Caco-2 (cell line): ENCODE data around the gene TPTE2. TPM values are rescaled to one million over a fixed set of nuclear protein-coding genes. Genes with fewer than 3 reads are reported as not detected.
"Not testable (repeated sequence)": the region's sequence is repeated elsewhere in the genome, so short reads cannot be mapped to it uniquely, and the experiment has no call there.

Experiments used
- BruUV-seq: library from RNA; stranded (reverse); fragments of 400-500 nt; replicated peaks from 2 replicates; lab custom pipeline; 2021; lab: Mats Ljungman, UMichigan
- CTCF ChIA-PET: fragments of 300-600 bp; sonication (Branson Sonifier 250); formaldehyde crosslinking; loops from one replicate; lab custom pipeline; 2022; ENCODE audit warnings: antibody characterized with exemption; lab: Charles Lee
- POLR2A ChIA-PET: fragments of 300-600 bp; sonication (Branson Sonifier 250); formaldehyde crosslinking; loops from one replicate; lab custom pipeline; 2022; ENCODE audit warnings: antibody characterized with exemption; lab: Charles Lee
- DNase-seq, 2 experiments: peaks; one replicate each; pipeline versions ENCODE4 v3.0.0 to v3.0.0-alpha.2; 2020 to 2022
- H3K27me3 ChIP-seq: replicated peaks from 2 replicates; pipeline ENCODE4 v1.6.0; 2011; ENCODE audit warnings: low read length; ENCODE audit not compliant: control insufficient read depth, insufficient read depth
- H3K36me3 ChIP-seq: 2 replicates; pipeline ENCODE4 v1.5.1; 2011; ENCODE audit warnings: low read length; ENCODE audit not compliant: control insufficient read depth, insufficient read depth
- H3K4me1 ChIP-seq: fragments of 250-450 bp; sonication (Bioruptor Pico); 2 replicates; pipeline ENCODE4 v1.5.1; 2020; ENCODE audit warnings: mild to moderate bottlenecking
- H3K4me3 ChIP-seq: 2 replicates; pipeline ENCODE4 v1.5.1; 2011; ENCODE audit warnings: low read depth, mild to moderate bottlenecking, control low read depth, low read length
- H3K9me3 ChIP-seq: fragments of 250-450 bp; sonication (Bioruptor Pico); 2 replicates; pipeline ENCODE4 v1.5.1; 2020; ENCODE audit warnings: mild to moderate bottlenecking, moderate library complexity
- H3K27ac Mint-ChIP-seq: one replicate; pipeline ENCODE4 v1.8.0; 2022; ENCODE audit warnings: mixed read lengths; ENCODE audit not compliant: unreplicated experiment
- H3K27me3 Mint-ChIP-seq: one replicate; pipeline ENCODE4 v1.8.0; 2022; ENCODE audit warnings: mixed read lengths; ENCODE audit not compliant: insufficient read depth, unreplicated experiment
- H3K36me3 Mint-ChIP-seq: one replicate; pipeline ENCODE4 v1.8.0; 2022; ENCODE audit warnings: mild to moderate bottlenecking, mixed read lengths; ENCODE audit not compliant: insufficient read depth, unreplicated experiment
- H3K4me1 Mint-ChIP-seq: one replicate; pipeline ENCODE4 v1.8.0; 2022; ENCODE audit warnings: low read depth, mixed read lengths; ENCODE audit not compliant: unreplicated experiment
- H3K4me3 Mint-ChIP-seq: one replicate; pipeline ENCODE4 v1.8.0; 2022; ENCODE audit warnings: mild to moderate bottlenecking, moderate library complexity, mixed read lengths; ENCODE audit not compliant: unreplicated experiment
- H3K9me3 Mint-ChIP-seq: one replicate; pipeline ENCODE4 v1.8.0; 2022; ENCODE audit warnings: mixed read lengths; ENCODE audit not compliant: unreplicated experiment
- intact Hi-C: fragments of 100-400 bp; cut with micrococcal nuclease; formaldehyde crosslinking; loops from one replicate; pipeline ENCODE4 v1.10.0; 2022; ENCODE audit not compliant: unreplicated experiment
- total RNA-seq: library from RNA; stranded (reverse); gene quantifications from 2 replicates; pipeline ENCODE4 v1.2.3, GENCODE V29; 2022
- TF ChIP-seq, protein P1 (sequence below), 2 experiments: fragments of 200-600 bp in 1 of 2; IDR thresholded peaks; 1 replicate in 1 of 2; 2 replicates in 1 of 2; pipeline versions ENCODE4 v1.5.1 to v1.8.0; 2011 to 2022; ENCODE audit warnings: antibody characterized with exemption in 1 of 2, control low read depth in 1 of 2, inconsistent platforms in 1 of 2, low read depth in 1 of 2, low read length in 1 of 2, mild to moderate bottlenecking in 1 of 2, moderate library complexity in 1 of 2; ENCODE audit not compliant: insufficient read depth in 1 of 2, severe bottlenecking in 1 of 2, unreplicated experiment in 1 of 2

The TPTE2 gene
- total RNA-seq, 1 experiment from 2014 or later: not detected

DNA sequence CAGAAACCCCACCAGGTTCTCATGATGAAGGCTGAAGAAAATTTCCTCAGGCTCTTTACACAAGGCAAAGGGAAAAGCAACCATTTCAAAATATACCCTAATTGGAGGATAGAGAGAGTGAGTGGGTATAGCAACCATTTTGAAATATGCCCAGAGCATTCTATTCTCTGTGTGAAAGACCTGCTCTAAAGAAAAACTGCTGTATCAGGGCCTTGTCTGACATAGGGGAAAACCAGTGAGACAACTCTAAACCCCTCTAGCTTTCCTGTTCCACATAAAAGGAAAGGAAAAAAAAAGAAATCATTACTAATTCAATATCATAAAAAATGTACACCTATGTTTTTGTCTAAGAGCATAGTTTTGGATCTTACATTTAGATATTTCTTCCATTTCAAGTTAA is 42.3 kb downstream of the TPTE2 start:
- CTCF ChIA-PET: no interaction called here
- BruUV-seq: no TSS peak
- Histone ChIP-seq H3K4me3 (no peak overlapping the region), H3K9me3 (no peaks in the 10 kb centered on the region), H3K27me3 (no peaks in the 10 kb centered on the region), H3K4me1 (no peaks in the 10 kb centered on the region), H3K36me3 (no peaks in the 10 kb centered on the region)
- TF ChIP-seq, protein P1, sequence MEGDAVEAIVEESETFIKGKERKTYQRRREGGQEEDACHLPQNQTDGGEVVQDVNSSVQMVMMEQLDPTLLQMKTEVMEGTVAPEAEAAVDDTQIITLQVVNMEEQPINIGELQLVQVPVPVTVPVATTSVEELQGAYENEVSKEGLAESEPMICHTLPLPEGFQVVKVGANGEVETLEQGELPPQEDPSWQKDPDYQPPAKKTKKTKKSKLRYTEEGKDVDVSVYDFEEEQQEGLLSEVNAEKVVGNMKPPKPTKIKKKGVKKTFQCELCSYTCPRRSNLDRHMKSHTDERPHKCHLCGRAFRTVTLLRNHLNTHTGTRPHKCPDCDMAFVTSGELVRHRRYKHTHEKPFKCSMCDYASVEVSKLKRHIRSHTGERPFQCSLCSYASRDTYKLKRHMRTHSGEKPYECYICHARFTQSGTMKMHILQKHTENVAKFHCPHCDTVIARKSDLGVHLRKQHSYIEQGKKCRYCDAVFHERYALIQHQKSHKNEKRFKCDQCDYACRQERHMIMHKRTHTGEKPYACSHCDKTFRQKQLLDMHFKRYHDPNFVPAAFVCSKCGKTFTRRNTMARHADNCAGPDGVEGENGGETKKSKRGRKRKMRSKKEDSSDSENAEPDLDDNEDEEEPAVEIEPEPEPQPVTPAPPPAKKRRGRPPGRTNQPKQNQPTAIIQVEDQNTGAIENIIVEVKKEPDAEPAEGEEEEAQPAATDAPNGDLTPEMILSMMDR (IDR thresholded peaks at IDR 0.05; ENCODE audit: insufficient read depth in 1 of 2, low read depth in 1 of 2, low read length in 1 of 2, severe bottlenecking in 1 of 2, unreplicated experiment in 1 of 2): no peak
- POLR2A ChIA-PET: no interaction called here
- H3K9me3 Mint-ChIP-seq: no peaks in the 10 kb centered on the region
- H3K27ac Mint-ChIP-seq: no peak overlapping the region
- no peak overlapping the region for H3K4me3 Mint-ChIP-seq
- no peaks in the 10 kb centered on the region for H3K4me1 Mint-ChIP-seq
- intact Hi-C loops: no loop called here
- H3K36me3 Mint-ChIP-seq: no peaks in the 10 kb centered on the region
- H3K27me3 Mint-ChIP-seq: peaks cover 4% of the 10 kb centered on the region
- no peak for DNase-seq

DNA sequence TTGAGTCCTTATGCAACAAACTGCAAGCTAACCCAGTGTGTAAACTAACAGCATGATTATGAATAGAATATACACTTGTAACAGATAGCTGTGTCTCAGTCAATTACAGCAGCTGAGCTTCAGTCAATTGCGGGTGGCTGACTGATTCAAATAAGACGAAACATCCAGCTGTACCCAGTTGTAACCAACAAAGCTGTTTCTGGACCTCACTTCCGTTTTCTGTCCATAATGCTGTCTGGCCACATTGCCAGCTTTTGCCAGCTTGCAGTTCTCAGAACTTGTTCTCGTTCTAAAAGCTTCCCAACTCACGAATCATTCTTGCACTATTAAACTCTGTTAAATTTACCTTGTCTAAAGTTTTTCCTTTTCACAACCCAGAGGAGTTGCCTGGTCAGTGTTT is 53.7 kb downstream of the TPTE2 start:
- intact Hi-C loops, CTCF ChIA-PET, H3K9me3 Mint-ChIP-seq, H3K36me3 Mint-ChIP-seq, H3K27ac Mint-ChIP-seq, DNase-seq, H3K4me3 ChIP-seq, BruUV-seq, H3K9me3 ChIP-seq, H3K4me3 Mint-ChIP-seq, POLR2A ChIA-PET, H3K4me1 Mint-ChIP-seq, H3K27me3 ChIP-seq, H3K4me1 ChIP-seq, H3K36me3 ChIP-seq: not testable (repeated sequence)
- H3K27me3 Mint-ChIP-seq: peaks cover 12% of the 10 kb centered on the region

DNA sequence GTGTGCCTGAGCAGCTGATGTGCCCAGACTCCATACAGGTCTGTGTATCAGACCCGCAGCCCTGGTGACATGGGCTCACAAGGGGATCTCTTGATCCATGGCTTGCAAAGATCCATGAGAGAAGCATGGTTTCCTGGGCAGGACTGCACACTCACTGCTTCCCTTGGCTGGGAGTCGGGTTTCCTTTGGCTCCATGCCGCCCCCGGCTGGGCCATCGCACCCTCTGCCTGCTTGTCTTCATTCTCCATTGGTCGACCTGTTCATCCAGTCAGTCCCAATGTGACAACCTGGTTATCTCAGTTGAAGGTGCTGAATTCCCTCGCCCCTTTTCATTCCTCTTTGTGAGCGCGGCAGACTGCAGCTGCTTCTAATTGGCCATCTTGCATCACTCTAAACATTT is 101.2 kb downstream of the TPTE2 start:
- H3K4me3 ChIP-seq, H3K4me1 Mint-ChIP-seq, H3K4me1 ChIP-seq, CTCF ChIA-PET, H3K9me3 ChIP-seq, BruUV-seq, POLR2A ChIA-PET, H3K27me3 Mint-ChIP-seq, H3K36me3 Mint-ChIP-seq, H3K4me3 Mint-ChIP-seq, H3K27me3 ChIP-seq, H3K36me3 ChIP-seq, intact Hi-C loops, H3K27ac Mint-ChIP-seq: not testable (repeated sequence)
- DNase-seq: peak in 1 of 2 experiments; percentile 7
- H3K9me3 Mint-ChIP-seq: peaks cover 11% of the 10 kb centered on the region

DNA sequence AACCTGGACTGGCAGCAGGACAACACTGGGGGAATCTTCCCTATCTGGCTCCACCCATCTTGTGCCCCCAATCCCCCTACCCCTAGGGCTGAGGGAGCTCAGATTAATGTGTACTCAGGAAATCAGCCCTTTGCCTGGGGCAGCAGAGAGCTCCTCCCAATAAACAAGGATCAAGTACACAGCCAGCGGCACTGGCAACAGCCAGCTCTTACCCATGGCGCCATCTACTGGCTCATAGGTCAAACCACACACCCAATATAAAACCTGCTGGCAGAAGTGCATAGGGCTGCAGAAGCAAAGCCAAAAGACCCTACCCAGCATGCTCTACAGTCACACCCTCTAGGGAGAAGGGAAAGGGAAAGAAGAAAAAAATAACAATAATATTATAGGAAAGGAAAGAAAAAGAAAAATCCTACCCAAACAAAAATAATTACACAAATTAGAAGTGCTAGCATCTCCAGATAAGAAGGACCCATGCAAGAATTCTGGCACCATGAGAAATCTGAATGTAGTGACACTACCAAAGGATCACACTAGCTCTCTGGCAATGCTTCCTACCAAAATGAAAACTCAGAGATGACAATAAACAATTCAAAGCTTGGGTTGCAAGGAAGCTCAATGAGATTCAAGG is 122.2 kb downstream of the TPTE2 start:
- H3K27ac Mint-ChIP-seq, H3K9me3 Mint-ChIP-seq, intact Hi-C loops, H3K36me3 Mint-ChIP-seq, H3K9me3 ChIP-seq, POLR2A ChIA-PET, H3K27me3 Mint-ChIP-seq, BruUV-seq, H3K4me1 Mint-ChIP-seq, H3K36me3 ChIP-seq, H3K27me3 ChIP-seq, H3K4me1 ChIP-seq, H3K4me3 Mint-ChIP-seq, H3K4me3 ChIP-seq, CTCF ChIA-PET: not testable (repeated sequence)
- DNase-seq: peak; percentile 57 to 66
- TF ChIP-seq, protein P1 (IDR thresholded peaks at IDR 0.05; ENCODE audit: insufficient read depth in 1 of 2, low read depth in 1 of 2, low read length in 1 of 2, severe bottlenecking in 1 of 2, unreplicated experiment in 1 of 2): peak in 1 of 2 experiments; percentile 52

DNA sequence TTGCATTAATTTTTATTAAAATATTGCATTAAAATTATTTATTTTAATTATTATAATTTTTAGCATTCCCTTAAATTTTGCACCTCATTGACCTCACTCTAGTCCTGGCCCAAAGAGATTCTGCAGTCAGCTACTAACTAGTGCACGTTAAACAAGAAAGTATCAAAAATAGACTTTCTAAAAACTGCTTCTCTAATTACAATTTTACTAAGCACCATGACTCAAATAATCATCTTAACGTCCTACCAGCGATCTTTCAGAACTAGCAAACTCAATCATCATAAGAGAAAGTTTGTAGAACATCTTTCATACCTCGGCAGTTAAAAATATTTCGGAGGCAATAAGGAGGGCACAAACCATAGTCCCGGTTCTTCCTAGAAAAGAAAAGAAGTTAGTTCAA is 123.6 kb downstream of the TPTE2 start:
- POLR2A ChIA-PET, H3K9me3 Mint-ChIP-seq: not testable (repeated sequence)

DNA sequence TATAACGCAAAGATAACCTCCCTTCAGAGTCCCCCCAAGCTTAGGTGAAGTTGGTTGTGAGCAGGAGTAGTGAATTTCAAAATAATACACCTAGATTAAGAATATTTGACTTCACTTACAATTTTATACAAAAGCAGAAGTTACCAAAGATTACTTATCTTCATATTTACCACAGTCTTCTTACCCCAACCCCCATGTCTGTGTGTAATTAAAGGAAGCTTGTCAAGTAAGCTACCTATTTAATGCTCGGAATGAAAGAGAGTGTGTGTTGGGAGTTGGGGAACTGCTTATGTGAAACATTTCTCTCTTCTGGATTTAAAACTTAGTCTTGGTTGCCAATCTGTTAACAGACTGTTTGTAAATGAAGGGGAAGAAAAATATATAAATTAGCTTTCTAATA is 139.1 kb downstream of the TPTE2 start:
- H3K36me3 Mint-ChIP-seq, H3K9me3 ChIP-seq, H3K4me1 Mint-ChIP-seq, H3K4me3 Mint-ChIP-seq, H3K9me3 Mint-ChIP-seq, H3K4me3 ChIP-seq, H3K27ac Mint-ChIP-seq, CTCF ChIA-PET, H3K27me3 Mint-ChIP-seq, H3K27me3 ChIP-seq, BruUV-seq, H3K36me3 ChIP-seq, H3K4me1 ChIP-seq, intact Hi-C loops, POLR2A ChIA-PET, DNase-seq: not testable (repeated sequence)

More for the DNA sequence above, 123.6 kb downstream of the TPTE2 start:
- H3K27me3 ChIP-seq, intact Hi-C loops, BruUV-seq, H3K4me1 ChIP-seq, H3K4me3 Mint-ChIP-seq, H3K4me3 ChIP-seq, H3K4me1 Mint-ChIP-seq, H3K27ac Mint-ChIP-seq, H3K36me3 ChIP-seq, H3K36me3 Mint-ChIP-seq, DNase-seq, H3K27me3 Mint-ChIP-seq, H3K9me3 ChIP-seq, CTCF ChIA-PET: not testable (repeated sequence)
